HEK293 (cell line): Measurements from ENCODE around the gene DUSP10.

ENCODE experiments used
- ZNF2 ChIP-seq: fragments of 450-650 bp; formaldehyde crosslinking; IDR thresholded peaks from 2 replicates; pipeline ENCODE4 v1.5.1; 2016; ENCODE audit warnings: missing biosample characterization, missing genetic modification characterization
- TF ChIP-seq, protein P1 (sequence below): fragments of 450-650 bp; formaldehyde crosslinking; IDR thresholded peaks from 2 replicates; pipeline ENCODE4 v1.5.1; 2016; ENCODE audit warnings: missing biosample characterization, missing genetic modification characterization
- TF ChIP-seq, protein P2 (sequence below): fragments of 450-650 bp; formaldehyde crosslinking; IDR thresholded peaks from 2 replicates; pipeline ENCODE4 v1.5.1; 2016; ENCODE audit warnings: missing biosample characterization, missing genetic modification characterization

DNA sequence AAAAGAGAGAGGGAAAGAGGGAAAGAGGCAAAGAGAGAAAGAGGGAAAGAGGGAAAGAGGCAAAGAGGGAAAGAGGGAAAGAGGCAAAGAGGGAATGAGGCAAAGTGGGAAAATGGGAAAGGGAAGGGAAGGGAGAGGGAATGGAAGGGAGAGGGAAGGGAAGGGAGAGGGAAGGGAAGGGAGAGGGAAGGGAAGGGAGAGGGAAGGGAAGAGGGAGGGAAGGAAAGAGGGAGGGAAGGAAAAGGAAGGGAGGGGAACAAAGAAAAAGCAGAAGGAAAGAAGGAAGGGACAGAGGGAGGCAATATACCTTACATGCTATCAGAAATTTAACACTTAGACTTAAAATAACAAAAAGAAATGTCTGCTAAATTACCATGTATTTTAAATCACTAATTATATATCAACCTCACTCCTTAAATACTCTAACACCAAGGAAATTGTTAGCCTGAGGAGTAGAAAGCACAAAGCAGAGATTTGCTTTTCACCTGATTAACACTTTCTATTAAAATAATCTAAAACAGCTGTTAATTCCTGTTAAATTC lies 41.8 kb downstream of the DUSP10 start:
- TF ChIP-seq ZNF2 = no peak
- TF ChIP-seq, protein P1, sequence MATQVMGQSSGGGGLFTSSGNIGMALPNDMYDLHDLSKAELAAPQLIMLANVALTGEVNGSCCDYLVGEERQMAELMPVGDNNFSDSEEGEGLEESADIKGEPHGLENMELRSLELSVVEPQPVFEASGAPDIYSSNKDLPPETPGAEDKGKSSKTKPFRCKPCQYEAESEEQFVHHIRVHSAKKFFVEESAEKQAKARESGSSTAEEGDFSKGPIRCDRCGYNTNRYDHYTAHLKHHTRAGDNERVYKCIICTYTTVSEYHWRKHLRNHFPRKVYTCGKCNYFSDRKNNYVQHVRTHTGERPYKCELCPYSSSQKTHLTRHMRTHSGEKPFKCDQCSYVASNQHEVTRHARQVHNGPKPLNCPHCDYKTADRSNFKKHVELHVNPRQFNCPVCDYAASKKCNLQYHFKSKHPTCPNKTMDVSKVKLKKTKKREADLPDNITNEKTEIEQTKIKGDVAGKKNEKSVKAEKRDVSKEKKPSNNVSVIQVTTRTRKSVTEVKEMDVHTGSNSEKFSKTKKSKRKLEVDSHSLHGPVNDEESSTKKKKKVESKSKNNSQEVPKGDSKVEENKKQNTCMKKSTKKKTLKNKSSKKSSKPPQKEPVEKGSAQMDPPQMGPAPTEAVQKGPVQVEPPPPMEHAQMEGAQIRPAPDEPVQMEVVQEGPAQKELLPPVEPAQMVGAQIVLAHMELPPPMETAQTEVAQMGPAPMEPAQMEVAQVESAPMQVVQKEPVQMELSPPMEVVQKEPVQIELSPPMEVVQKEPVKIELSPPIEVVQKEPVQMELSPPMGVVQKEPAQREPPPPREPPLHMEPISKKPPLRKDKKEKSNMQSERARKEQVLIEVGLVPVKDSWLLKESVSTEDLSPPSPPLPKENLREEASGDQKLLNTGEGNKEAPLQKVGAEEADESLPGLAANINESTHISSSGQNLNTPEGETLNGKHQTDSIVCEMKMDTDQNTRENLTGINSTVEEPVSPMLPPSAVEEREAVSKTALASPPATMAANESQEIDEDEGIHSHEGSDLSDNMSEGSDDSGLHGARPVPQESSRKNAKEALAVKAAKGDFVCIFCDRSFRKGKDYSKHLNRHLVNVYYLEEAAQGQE (tag by site-specific recombination) = no peak
- TF ChIP-seq, protein P2, sequence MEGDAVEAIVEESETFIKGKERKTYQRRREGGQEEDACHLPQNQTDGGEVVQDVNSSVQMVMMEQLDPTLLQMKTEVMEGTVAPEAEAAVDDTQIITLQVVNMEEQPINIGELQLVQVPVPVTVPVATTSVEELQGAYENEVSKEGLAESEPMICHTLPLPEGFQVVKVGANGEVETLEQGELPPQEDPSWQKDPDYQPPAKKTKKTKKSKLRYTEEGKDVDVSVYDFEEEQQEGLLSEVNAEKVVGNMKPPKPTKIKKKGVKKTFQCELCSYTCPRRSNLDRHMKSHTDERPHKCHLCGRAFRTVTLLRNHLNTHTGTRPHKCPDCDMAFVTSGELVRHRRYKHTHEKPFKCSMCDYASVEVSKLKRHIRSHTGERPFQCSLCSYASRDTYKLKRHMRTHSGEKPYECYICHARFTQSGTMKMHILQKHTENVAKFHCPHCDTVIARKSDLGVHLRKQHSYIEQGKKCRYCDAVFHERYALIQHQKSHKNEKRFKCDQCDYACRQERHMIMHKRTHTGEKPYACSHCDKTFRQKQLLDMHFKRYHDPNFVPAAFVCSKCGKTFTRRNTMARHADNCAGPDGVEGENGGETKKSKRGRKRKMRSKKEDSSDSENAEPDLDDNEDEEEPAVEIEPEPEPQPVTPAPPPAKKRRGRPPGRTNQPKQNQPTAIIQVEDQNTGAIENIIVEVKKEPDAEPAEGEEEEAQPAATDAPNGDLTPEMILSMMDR = no peak
